ENCODE measurements around the gene NOG. TPM values are rescaled to one million over a fixed set of nuclear protein-coding genes. Genes with fewer than 3 reads are reported as not detected.

The NOG gene
- total RNA-seq, 1 experiment from 2014 or later, result 0.32 TPM

DNA sequence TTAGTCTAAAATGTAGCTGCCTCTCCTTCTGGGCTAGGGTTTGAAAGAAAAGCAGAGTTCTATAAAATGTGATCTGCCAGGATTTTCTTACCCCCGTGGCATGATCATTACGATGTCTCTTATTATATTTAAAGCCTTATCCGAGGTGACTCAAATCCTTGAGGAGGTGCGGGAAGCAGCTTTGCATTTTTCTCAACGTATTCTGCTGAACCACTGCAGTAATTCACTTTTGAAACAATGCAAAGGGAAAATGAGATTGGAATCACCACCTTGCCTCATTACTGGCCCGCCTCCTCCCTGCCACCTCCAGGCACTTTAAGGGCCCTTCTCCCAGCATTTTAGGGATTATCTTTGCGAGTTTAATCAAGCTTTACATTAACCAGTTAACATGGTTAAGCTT, 9.7 kb upstream of the NOG start:
- TF ChIP-seq, protein P1, sequence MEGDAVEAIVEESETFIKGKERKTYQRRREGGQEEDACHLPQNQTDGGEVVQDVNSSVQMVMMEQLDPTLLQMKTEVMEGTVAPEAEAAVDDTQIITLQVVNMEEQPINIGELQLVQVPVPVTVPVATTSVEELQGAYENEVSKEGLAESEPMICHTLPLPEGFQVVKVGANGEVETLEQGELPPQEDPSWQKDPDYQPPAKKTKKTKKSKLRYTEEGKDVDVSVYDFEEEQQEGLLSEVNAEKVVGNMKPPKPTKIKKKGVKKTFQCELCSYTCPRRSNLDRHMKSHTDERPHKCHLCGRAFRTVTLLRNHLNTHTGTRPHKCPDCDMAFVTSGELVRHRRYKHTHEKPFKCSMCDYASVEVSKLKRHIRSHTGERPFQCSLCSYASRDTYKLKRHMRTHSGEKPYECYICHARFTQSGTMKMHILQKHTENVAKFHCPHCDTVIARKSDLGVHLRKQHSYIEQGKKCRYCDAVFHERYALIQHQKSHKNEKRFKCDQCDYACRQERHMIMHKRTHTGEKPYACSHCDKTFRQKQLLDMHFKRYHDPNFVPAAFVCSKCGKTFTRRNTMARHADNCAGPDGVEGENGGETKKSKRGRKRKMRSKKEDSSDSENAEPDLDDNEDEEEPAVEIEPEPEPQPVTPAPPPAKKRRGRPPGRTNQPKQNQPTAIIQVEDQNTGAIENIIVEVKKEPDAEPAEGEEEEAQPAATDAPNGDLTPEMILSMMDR (IDR thresholded peaks at IDR 0.05; ENCODE audit: insufficient read depth in 1 of 2, low read depth in 1 of 2, low read length in 1 of 2, severe bottlenecking in 1 of 2, unreplicated experiment in 1 of 2), result no peak
- intact Hi-C loops (cut with micrococcal nuclease; ENCODE audit: unreplicated experiment), result no loop called here
- H3K4me1 Mint-ChIP-seq (ENCODE audit: low read depth, unreplicated experiment), result no peaks in the 10 kb centered on the region
- H3K9me3 Mint-ChIP-seq (ENCODE audit: unreplicated experiment), result no peaks in the 10 kb centered on the region
- no peak overlapping the region for H3K4me3 Mint-ChIP-seq (ENCODE audit: unreplicated experiment)
- Histone ChIP-seq H3K27me3 (replicated peaks; ENCODE audit: control insufficient read depth, insufficient read depth, low read length) (no peaks in the 10 kb centered on the region; the same call in 1 of the 2 replicates), H3K4me1 (no peaks in the 10 kb centered on the region), H3K36me3 (ENCODE audit: control insufficient read depth, insufficient read depth, low read length) (no peaks in the 10 kb centered on the region), H3K9me3 (no peaks in the 10 kb centered on the region), H3K4me3 (ENCODE audit: low read depth, low read length) (no peak overlapping the region)
- H3K27me3 Mint-ChIP-seq (ENCODE audit: insufficient read depth, unreplicated experiment), result peaks cover 27% of the 10 kb centered on the region
- no TSS peak for BruUV-seq (replicated peaks)
- H3K27ac Mint-ChIP-seq (ENCODE audit: unreplicated experiment), result no peak overlapping the region
- ChIA-PET CTCF (interaction anchor here (1.7 kb wide), 1 partner anchor 132 kb away, joined by 5 read pairs; no protein-coding TSS in a partner anchor), POLR2A (no interaction called here)
- DNase-seq, result no peak
- H3K36me3 Mint-ChIP-seq (ENCODE audit: insufficient read depth, unreplicated experiment), result no peaks in the 10 kb centered on the region

DNA sequence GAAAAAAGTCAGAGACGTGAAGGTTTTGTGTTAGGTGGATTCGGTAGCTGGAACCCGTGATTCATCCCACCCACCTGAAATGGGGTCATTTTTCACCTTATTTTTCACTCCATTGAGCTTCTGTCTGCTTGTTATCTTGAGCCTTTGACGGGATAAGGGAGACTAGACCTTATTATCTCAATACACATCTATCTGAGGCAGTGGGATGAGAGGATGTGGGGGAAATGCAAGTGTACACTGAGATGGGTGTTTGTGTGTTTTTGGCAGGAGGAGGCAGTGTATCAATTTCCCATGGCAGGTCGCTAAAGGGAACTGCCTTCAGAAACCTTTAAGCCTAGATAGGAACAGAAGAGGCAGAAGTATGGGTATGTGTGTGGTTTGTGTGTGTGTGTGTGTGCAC, 6.2 kb upstream of the NOG start:
- peaks cover 1% of the 10 kb centered on the region for H3K27me3 ChIP-seq (replicated peaks; ENCODE audit: control insufficient read depth, insufficient read depth, low read length)
- Mint-ChIP-seq H3K27ac (ENCODE audit: unreplicated experiment) (no peak overlapping the region), H3K4me3 (ENCODE audit: unreplicated experiment) (no peak overlapping the region), H3K9me3 (ENCODE audit: unreplicated experiment) (no peaks in the 10 kb centered on the region), H3K4me1 (ENCODE audit: low read depth, unreplicated experiment) (no peaks in the 10 kb centered on the region), H3K27me3 (ENCODE audit: insufficient read depth, unreplicated experiment) (peaks cover 48% of the 10 kb centered on the region), H3K36me3 (ENCODE audit: insufficient read depth, unreplicated experiment) (no peaks in the 10 kb centered on the region)
- ChIA-PET CTCF (no interaction called here), POLR2A (no interaction called here)
- H3K4me3 ChIP-seq (ENCODE audit: low read depth, low read length), result no peak overlapping the region
- H3K9me3 ChIP-seq, result no peaks in the 10 kb centered on the region
- H3K36me3 ChIP-seq (ENCODE audit: control insufficient read depth, insufficient read depth, low read length), result no peaks in the 10 kb centered on the region
- TF ChIP-seq, protein P1 (IDR thresholded peaks at IDR 0.05; ENCODE audit: insufficient read depth in 1 of 2, low read depth in 1 of 2, low read length in 1 of 2, severe bottlenecking in 1 of 2, unreplicated experiment in 1 of 2), result no peak
- intact Hi-C loops (cut with micrococcal nuclease; ENCODE audit: unreplicated experiment), result no loop called here
- DNase-seq, result no peak
- no TSS peak for BruUV-seq (replicated peaks)
- H3K4me1 ChIP-seq, result no peaks in the 10 kb centered on the region

DNA sequence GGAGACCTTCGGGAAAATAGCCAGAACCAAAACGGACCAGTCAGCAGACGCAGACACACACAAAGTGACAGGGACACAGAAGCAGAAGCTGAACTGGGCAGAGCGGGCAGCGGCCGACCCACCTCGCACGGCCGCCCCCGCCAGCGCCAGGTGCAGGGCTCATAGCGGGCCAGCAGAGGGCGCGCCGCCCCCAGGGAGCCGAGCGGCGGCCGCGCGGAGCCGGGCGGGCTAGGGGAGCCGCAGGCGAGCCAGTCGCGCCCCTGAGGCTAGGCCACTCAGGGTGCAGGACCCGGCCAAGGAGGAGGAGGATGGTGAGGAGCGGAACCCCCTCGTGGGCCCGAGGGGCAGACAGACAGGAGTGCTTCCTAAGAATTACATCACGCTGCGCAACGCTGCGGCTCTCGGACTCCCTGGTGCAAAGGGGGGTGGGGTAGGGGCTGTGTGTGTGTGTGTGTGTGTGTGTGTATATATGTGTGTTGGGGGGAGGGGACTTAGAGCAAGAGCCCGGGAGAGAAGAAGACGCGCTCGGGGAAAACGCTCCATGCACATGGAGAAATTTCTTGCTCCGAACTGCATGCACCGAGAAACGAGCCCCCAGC, 913 bp upstream of the NOG start:
- TF ChIP-seq, protein P1 (IDR thresholded peaks at IDR 0.05; ENCODE audit: insufficient read depth in 1 of 2, low read depth in 1 of 2, low read length in 1 of 2, severe bottlenecking in 1 of 2, unreplicated experiment in 1 of 2), result peak; percentile 64 to 96
- H3K9me3 Mint-ChIP-seq (ENCODE audit: unreplicated experiment), result no peaks in the 10 kb centered on the region
- H3K4me1 Mint-ChIP-seq (ENCODE audit: low read depth, unreplicated experiment), result no peaks in the 10 kb centered on the region
- Histone ChIP-seq H3K27me3 (replicated peaks; ENCODE audit: control insufficient read depth, insufficient read depth, low read length) (peaks cover 10% of the 10 kb centered on the region), H3K9me3 (no peaks in the 10 kb centered on the region), H3K36me3 (ENCODE audit: control insufficient read depth, insufficient read depth, low read length) (no peaks in the 10 kb centered on the region), H3K4me3 (ENCODE audit: low read depth, low read length) (peak overlapping the region; percentile 28), H3K4me1 (peaks cover 24% of the 10 kb centered on the region)
- CTCF ChIA-PET, result interaction anchor here (0.6 to 3.3 kb wide), 4 partner anchors 73 to 188 kb away, joined by 3 to 57 read pairs (median 4); no protein-coding TSS in a partner anchor
- intact Hi-C loops (cut with micrococcal nuclease; ENCODE audit: unreplicated experiment), result loop anchor here (1.0 to 2.0 kb wide), 5 partner anchors 48 to 188 kb away; no protein-coding TSS in a partner anchor
- POLR2A ChIA-PET, result no interaction called here
- BruUV-seq (replicated peaks), result no TSS peak
- H3K36me3 Mint-ChIP-seq (ENCODE audit: insufficient read depth, unreplicated experiment), result no peaks in the 10 kb centered on the region
- no peak overlapping the region for H3K27ac Mint-ChIP-seq (ENCODE audit: unreplicated experiment)
- H3K27me3 Mint-ChIP-seq (ENCODE audit: insufficient read depth, unreplicated experiment), result peaks cover 51% of the 10 kb centered on the region
- peak overlapping the region; percentile 74 for H3K4me3 Mint-ChIP-seq (ENCODE audit: unreplicated experiment)
- peak; percentile 46 to 80 for DNase-seq
